ENCODE results near the gene RAB3A. TPM values are rescaled to one million over a fixed set of nuclear protein-coding genes. Genes with fewer than 3 reads are reported as not detected.

Gene RAB3A
- total RNA-seq, 2 donors from 2014 or later: 3.5 to 4.2 TPM

DNA sequence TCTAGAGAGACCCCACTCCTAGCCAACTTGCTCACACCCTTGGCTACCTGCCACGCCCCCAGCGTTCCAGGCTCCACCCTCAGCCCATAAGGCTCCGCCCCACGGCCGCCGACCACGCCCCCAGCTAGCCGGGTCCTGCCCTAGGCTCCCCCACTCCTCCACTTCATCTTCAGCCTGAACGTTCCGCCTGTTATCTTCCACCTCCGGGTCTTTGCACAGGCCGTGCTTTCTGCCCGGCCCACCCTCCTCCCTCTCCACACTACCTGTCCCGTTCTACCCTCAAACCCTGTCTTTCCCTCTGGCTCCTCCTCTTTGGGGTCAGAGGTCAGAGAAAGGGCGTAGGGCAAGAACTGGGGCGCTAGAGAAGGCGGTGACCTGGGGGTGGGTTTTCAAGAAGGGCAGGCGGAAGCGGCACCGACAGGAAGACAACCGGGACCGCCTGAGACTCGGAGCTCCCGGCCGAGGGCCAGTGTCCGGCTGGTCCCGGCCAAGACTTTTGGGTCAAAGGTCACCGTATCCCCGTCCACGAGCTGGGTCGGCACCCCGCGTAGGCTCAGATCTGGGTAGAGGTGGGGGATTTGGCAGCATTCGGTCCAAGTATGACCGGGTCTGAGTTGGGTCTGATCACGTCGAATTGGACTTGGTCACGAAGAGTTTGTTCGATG, 20.1 kb upstream of the RAB3A start:
- Histone ChIP-seq H3K9ac (ENCODE audit: low read depth in 2 of 2, low read length in 2 of 2) (peak overlapping the region; percentile 58 to 65), H3K27me3 (peaks cover 18% of the 10 kb centered on the region), H3K36me3 (no peaks in the 10 kb centered on the region), H3K4me3 (peak overlapping the region; percentile 27), H3K9me3 (no peaks in the 10 kb centered on the region), H3K27ac (no peak overlapping the region), H3K4me1 (peaks cover 10% of the 10 kb centered on the region)
- DNase-seq: peak; percentile 63
- TF ChIP-seq, protein P1, sequence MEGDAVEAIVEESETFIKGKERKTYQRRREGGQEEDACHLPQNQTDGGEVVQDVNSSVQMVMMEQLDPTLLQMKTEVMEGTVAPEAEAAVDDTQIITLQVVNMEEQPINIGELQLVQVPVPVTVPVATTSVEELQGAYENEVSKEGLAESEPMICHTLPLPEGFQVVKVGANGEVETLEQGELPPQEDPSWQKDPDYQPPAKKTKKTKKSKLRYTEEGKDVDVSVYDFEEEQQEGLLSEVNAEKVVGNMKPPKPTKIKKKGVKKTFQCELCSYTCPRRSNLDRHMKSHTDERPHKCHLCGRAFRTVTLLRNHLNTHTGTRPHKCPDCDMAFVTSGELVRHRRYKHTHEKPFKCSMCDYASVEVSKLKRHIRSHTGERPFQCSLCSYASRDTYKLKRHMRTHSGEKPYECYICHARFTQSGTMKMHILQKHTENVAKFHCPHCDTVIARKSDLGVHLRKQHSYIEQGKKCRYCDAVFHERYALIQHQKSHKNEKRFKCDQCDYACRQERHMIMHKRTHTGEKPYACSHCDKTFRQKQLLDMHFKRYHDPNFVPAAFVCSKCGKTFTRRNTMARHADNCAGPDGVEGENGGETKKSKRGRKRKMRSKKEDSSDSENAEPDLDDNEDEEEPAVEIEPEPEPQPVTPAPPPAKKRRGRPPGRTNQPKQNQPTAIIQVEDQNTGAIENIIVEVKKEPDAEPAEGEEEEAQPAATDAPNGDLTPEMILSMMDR (IDR thresholded peaks at IDR 0.05): no peak
- intact Hi-C loops (cut with DNase I): no loop called here

- DNase-seq: no peak
- peaks cover 18% of the 10 kb centered on the region for H3K27me3 ChIP-seq
- TF ChIP-seq, protein P1 (IDR thresholded peaks at IDR 0.05): no peak
Observed at GRCh38 chr19:18221815-18222725, 18.2 kb upstream of the RAB3A start.

GRCh38 chr19:18220632-18221275, 16.9 kb upstream of the RAB3A start:
- peaks cover 6% of the 10 kb centered on the region for H3K4me1 ChIP-seq
- intact Hi-C loops (cut with DNase I): no loop called here
- DNase-seq: no peak

More at GRCh38 chr19:18221815-18222725, 18.2 kb upstream of the RAB3A start:
- H3K27ac ChIP-seq: no peak overlapping the region
- no peak overlapping the region for H3K9ac ChIP-seq (ENCODE audit: low read depth in 2 of 2, low read length in 2 of 2)
- H3K9me3 ChIP-seq: no peaks in the 10 kb centered on the region
- intact Hi-C loops (cut with DNase I): no loop called here
- peaks cover 10% of the 10 kb centered on the region for H3K4me1 ChIP-seq
- no peak overlapping the region for H3K4me3 ChIP-seq
- H3K36me3 ChIP-seq: no peaks in the 10 kb centered on the region

DNA sequence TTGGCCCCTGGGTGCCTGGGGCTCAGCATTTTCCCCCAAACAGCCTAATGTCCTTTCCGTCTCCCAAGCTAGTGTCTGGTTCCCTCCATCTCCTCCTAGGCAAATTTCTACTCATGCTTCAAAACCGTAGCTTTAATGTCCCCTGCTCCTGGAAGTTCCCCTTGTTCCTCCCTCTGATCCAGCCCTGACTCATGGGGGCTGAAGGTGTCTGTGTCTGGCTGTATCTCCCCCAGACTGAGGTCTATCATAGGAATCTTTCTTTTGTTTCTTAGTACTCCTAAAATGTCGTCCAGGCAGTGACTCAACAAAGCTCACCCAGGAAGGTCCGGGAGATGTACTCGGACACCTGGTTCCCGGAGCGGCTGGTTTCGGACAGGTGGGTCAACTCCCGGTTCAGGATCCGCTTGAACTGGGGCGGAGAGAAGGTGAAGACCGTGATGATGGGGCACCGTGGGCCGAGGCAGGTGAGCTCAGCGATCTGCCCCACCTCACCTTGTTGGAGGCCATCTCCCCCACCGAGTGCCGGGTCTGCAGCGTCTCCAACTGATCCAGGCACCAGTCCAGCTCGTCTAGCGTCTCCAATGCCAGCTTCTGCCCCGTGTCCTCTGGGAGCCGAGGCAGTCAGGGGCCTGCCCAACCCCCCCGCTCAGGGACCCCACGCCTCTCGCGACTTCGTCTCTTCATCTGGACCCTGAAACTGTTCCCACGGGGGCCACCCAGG, 16.2 kb upstream of the RAB3A start:
- H3K9ac ChIP-seq (ENCODE audit: low read depth in 2 of 2, low read length in 2 of 2): no peak overlapping the region
- intact Hi-C loops (cut with DNase I): loop anchor here (10.0 kb wide), 1 partner anchor 115 kb away; no protein-coding TSS in a partner anchor
- H3K9me3 ChIP-seq: no peaks in the 10 kb centered on the region
- H3K36me3 ChIP-seq: no peaks in the 10 kb centered on the region
- H3K4me3 ChIP-seq: no peak overlapping the region
- DNase-seq: no peak
- TF ChIP-seq, protein P1 (IDR thresholded peaks at IDR 0.05): no peak
- H3K4me1 ChIP-seq: peaks cover 5% of the 10 kb centered on the region
- H3K27me3 ChIP-seq: peaks cover 4% of the 10 kb centered on the region
- no peak overlapping the region for H3K27ac ChIP-seq

More at GRCh38 chr19:18220632-18221275, 16.9 kb upstream of the RAB3A start:
- Histone ChIP-seq H3K9ac (ENCODE audit: low read depth in 2 of 2, low read length in 2 of 2) (no peak overlapping the region), H3K27ac (no peak overlapping the region), H3K27me3 (peaks cover 11% of the 10 kb centered on the region), H3K4me3 (no peak overlapping the region), H3K9me3 (no peaks in the 10 kb centered on the region), H3K36me3 (no peaks in the 10 kb centered on the region)
- TF ChIP-seq, protein P1 (IDR thresholded peaks at IDR 0.05): no peak

GRCh38 chr19:18218600-18218999, 14.8 kb upstream of the RAB3A start:
- intact Hi-C loops (cut with DNase I): loop anchor here (10.0 kb wide), 1 partner anchor 116 kb away; no protein-coding TSS in a partner anchor
- Histone ChIP-seq H3K9ac (ENCODE audit: low read depth in 2 of 2, low read length in 2 of 2) (no peak overlapping the region), H3K27me3 (no peaks in the 10 kb centered on the region), H3K4me1 (no peaks in the 10 kb centered on the region), H3K27ac (no peak overlapping the region), H3K4me3 (no peak overlapping the region), H3K9me3 (no peaks in the 10 kb centered on the region), H3K36me3 (no peaks in the 10 kb centered on the region)
- TF ChIP-seq, protein P1 (IDR thresholded peaks at IDR 0.05): no peak
- DNase-seq: no peak
